Endothelial cell of umbilical vein (primary cell): ENCODE measurements around the gene ACOX1. TPM values are rescaled to one million over a fixed set of nuclear protein-coding genes. Genes with fewer than 3 reads are reported as not detected.

Experiments
- BruUV-seq: library from RNA; stranded (reverse); fragments of 400-500 nt; replicated peaks from 2 replicates; lab custom pipeline; 2021; lab: Mats Ljungman, UMichigan
- CTCF ChIA-PET: fragments of 300-600, 350-600 bp; sonication (Branson Sonifier 250); formaldehyde crosslinking; loops from one replicate; lab custom pipeline; 2021; ENCODE audit warnings: antibody characterized with exemption, inconsistent platforms; lab: Charles Lee
- POLR2A ChIA-PET: fragments of 300-600, 350-600 bp; sonication (Branson Sonifier 250); formaldehyde crosslinking; loops from one replicate; lab custom pipeline; 2021; ENCODE audit warnings: antibody characterized with exemption, inconsistent platforms; lab: Charles Lee
- DNase-seq: peaks from one replicate; pipeline ENCODE4 v3.0.0-alpha.2; 2011; ENCODE audit warnings: low read depth, low spot score
- FAIRE-seq: peaks from 2 replicates; lab custom pipeline; 2011; peaks lifted over from hg19 to GRCh38; lab: Jason Lieb, UNC
- H2AFZ ChIP-seq: 2 replicates; pipeline ENCODE4 v1.6.0; 2012; ENCODE audit warnings: low read depth, low read length, control low read depth, inconsistent platforms
- H3K27ac ChIP-seq: 2 replicates; pipeline ENCODE4 v1.5.1; 2011; ENCODE audit warnings: low read depth, mild to moderate bottlenecking, control low read depth, low read length, moderate library complexity; ENCODE audit not compliant: insufficient read depth
- H3K27me3 ChIP-seq, 2 experiments: 2 replicates each; pipeline versions ENCODE4 v1.6.0 to v1.6.1; 2011; ENCODE audit warnings: low read length in 2 of 2, mixed read lengths in 1 of 2; ENCODE audit not compliant: control insufficient read depth in 2 of 2, insufficient read depth in 2 of 2
- H3K36me3 ChIP-seq, 2 experiments: 2 replicates in 1 of 2; 3 replicates in 1 of 2; pipeline ENCODE4 v1.5.1; 2011; ENCODE audit warnings: low read length in 2 of 2, mild to moderate bottlenecking in 1 of 2, moderate library complexity in 1 of 2; ENCODE audit not compliant: control insufficient read depth in 2 of 2, insufficient read depth in 2 of 2; ENCODE audit errors: extremely low read depth in 1 of 2
- H3K4me1 ChIP-seq: 3 replicates; pipeline ENCODE4 v1.5.1; 2011; ENCODE audit warnings: mild to moderate bottlenecking, low read length; ENCODE audit not compliant: control insufficient read depth, insufficient read depth; ENCODE audit errors: extremely low read depth
- H3K4me2 ChIP-seq: 2 replicates; pipeline ENCODE4 v1.6.1; 2011; ENCODE audit warnings: low read length, control low read depth, mixed read lengths; ENCODE audit not compliant: insufficient read depth
- H3K4me3 ChIP-seq, 3 experiments: fragments of 200-600 bp in 1 of 3; sonication (generic), shearing (Covaris generic) in 1 of 3; replicated peaks in 1 of 3; 2 replicates each; pipeline ENCODE4 v1.5.1; 2011 to 2016; ENCODE audit warnings: control low read depth in 3 of 3, low read length in 3 of 3, mild to moderate bottlenecking in 2 of 3, inconsistent platforms in 1 of 3, low read depth in 1 of 3, moderate library complexity in 1 of 3; ENCODE audit not compliant: insufficient read depth in 1 of 3
- H3K79me2 ChIP-seq: 2 replicates; pipeline ENCODE4 v1.6.0; 2012; ENCODE audit warnings: low read length, inconsistent platforms; ENCODE audit not compliant: control insufficient read depth, insufficient read depth
- H3K9ac ChIP-seq: replicated peaks from 2 replicates; pipeline ENCODE3; 2011; ENCODE audit warnings: low read length, control low read depth; ENCODE audit not compliant: insufficient read depth; ENCODE audit errors: extremely low read depth
- H3K9me1 ChIP-seq: replicated peaks from 3 replicates; pipeline ENCODE4 v1.6.0; 2011; ENCODE audit warnings: mild to moderate bottlenecking, low read length; ENCODE audit not compliant: control insufficient read depth, insufficient read depth; ENCODE audit errors: extremely low read depth
- H3K9me3 ChIP-seq: replicated peaks from 2 replicates; pipeline ENCODE4 v1.5.1; 2012; ENCODE audit warnings: low read length, inconsistent platforms; ENCODE audit not compliant: control insufficient read depth, insufficient read depth
- H4K20me1 ChIP-seq: replicated peaks from 2 replicates; pipeline ENCODE3; 2011; ENCODE audit warnings: mild to moderate bottlenecking, low read length; ENCODE audit not compliant: control insufficient read depth, insufficient read depth; ENCODE audit errors: extremely low read depth
- EZH2 ChIP-seq: IDR thresholded peaks from 2 replicates; pipeline ENCODE4 v1.6.1; 2012; ENCODE audit warnings: borderline replicate concordance, low read depth, mild to moderate bottlenecking, moderate library complexity, low read length, inconsistent platforms; ENCODE audit not compliant: severe bottlenecking
- FOS ChIP-seq: IDR thresholded peaks from 2 replicates; pipeline ENCODE4 v1.6.1; 2011; ENCODE audit warnings: mild to moderate bottlenecking, low read length, moderate library complexity, borderline replicate concordance; ENCODE audit not compliant: insufficient read depth
- GATA2 ChIP-seq: IDR thresholded peaks from 2 replicates; pipeline ENCODE4 v1.7.0; 2011; ENCODE audit warnings: low read depth, mild to moderate bottlenecking, moderate library complexity, mixed read lengths, low read length; ENCODE audit not compliant: insufficient read length, insufficient read depth
- POLR2A ChIP-seq: IDR thresholded peaks from 2 replicates; pipeline ENCODE4 v1.6.1; 2012; ENCODE audit warnings: low read depth, mild to moderate bottlenecking, control low read depth, low read length
- POLR2AphosphoS5 ChIP-seq: IDR thresholded peaks from 2 replicates; pipeline ENCODE4 v1.6.1; 2012; ENCODE audit warnings: low read depth, mild to moderate bottlenecking, control low read depth, low read length, moderate library complexity; ENCODE audit not compliant: insufficient read depth
- dilution Hi-C: fragments of 300-500 bp; cut with MboI; formaldehyde crosslinking; loops from one replicate; pipeline ENCODE4 v1.15.0; 2019; ENCODE audit warnings: low sequenced_read_pairs; ENCODE audit not compliant: extremely low pct_ligation_motif_present
- intact Hi-C: fragments of 100-400 bp; cut with micrococcal nuclease; formaldehyde crosslinking; loops from one replicate; pipeline ENCODE4 v1.10.0; 2022
- polyA plus RNA-seq, 4 experiments: library from polyadenylated mRNA; depleted of rRNA in 3 of 4; stranded (reverse) in 3 of 4; unstranded in 1 of 4; fragments of >200 nt; gene quantifications; 2 replicates each; pipeline versions ENCODE4 v1.2.1 to v1.2.3, GENCODE V29; 2011 to 2012; ENCODE audit warnings: missing spikeins in 1 of 4
- total RNA-seq: library from RNA; stranded (reverse); gene quantifications from 2 replicates; pipeline ENCODE4 v1.2.3, GENCODE V29; 2021
- TF ChIP-seq, protein P1 (sequence below), 2 donors: IDR thresholded peaks; 1 replicate in 1 of 2; 2 replicates in 1 of 2; pipeline ENCODE4 v1.5.1; 2011; ENCODE audit warnings: low read length in 2 of 2, mild to moderate bottlenecking in 2 of 2, moderate library complexity in 2 of 2, control low read depth in 1 of 2, inconsistent platforms in 1 of 2, low read depth in 1 of 2; ENCODE audit not compliant: insufficient read depth in 1 of 2; ENCODE audit errors: extremely low read depth in 1 of 2

Gene ACOX1
- total and polyA plus RNA-seq, 2 donors (not counting 3 experiments of a cell fraction or from before 2014, with no cell fraction given) = 17.9 to 45.1 TPM

DNA sequence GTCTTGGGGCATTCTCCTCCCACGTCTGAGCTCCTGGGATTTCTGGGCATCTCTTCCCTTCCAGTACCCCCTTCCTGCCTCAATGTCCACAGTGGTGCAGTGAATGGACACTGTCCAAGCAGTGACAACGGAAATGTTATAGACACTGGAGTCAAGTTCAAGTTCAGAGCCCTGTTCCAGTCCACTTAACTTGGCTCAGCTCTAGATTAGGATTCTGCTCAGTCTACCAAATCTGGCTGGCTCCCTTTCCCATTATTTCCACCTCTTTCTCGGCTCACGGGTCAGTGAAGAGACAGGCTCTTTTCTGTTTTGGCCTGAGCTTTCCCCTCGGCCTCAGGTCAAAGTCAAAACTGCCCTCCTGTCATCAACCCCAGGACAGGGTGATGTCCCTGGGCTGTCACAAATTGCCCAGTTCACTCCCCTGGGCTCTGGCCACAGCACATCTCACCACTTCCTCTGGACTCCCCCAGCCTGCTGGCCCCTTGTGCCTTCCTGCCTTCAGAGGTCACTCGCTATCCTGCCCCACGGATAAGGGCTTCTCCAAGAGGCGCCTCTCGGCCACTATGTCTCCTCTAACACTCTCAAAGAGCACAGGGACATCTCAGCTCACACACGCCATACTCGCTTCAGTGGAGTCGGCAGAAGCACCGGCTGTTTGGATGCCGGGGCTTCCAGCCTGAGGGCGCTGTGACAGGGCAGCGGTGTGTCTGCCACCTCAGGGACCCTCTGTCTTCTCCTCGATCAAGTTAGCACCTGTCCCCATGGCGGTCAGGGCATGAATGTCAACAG, 56.6 kb downstream of the ACOX1 start:
- Histone ChIP-seq H3K36me3 (no peaks in the 10 kb centered on the region), H4K20me1 (no peaks in the 10 kb centered on the region), H3K4me3 (no peak overlapping the region), H3K4me1 (no peaks in the 10 kb centered on the region), H3K27me3 (no peaks in the 10 kb centered on the region), H3K9ac (no peak overlapping the region), H3K27ac (no peak overlapping the region), H2AFZ (no peak overlapping the region), H3K9me1 (no peaks in the 10 kb centered on the region), H3K79me2 (no peaks in the 10 kb centered on the region), H3K4me2 (no peak overlapping the region), H3K9me3 (no peaks in the 10 kb centered on the region)
- no peak for DNase-seq
- CTCF ChIA-PET = no interaction called here
- intact Hi-C loops (no loop called here), dilution Hi-C loops (no loop called here)
- no peak for FAIRE-seq
- POLR2A ChIA-PET = no interaction called here
- BruUV-seq = no TSS peak
- TF ChIP-seq, protein P1, sequence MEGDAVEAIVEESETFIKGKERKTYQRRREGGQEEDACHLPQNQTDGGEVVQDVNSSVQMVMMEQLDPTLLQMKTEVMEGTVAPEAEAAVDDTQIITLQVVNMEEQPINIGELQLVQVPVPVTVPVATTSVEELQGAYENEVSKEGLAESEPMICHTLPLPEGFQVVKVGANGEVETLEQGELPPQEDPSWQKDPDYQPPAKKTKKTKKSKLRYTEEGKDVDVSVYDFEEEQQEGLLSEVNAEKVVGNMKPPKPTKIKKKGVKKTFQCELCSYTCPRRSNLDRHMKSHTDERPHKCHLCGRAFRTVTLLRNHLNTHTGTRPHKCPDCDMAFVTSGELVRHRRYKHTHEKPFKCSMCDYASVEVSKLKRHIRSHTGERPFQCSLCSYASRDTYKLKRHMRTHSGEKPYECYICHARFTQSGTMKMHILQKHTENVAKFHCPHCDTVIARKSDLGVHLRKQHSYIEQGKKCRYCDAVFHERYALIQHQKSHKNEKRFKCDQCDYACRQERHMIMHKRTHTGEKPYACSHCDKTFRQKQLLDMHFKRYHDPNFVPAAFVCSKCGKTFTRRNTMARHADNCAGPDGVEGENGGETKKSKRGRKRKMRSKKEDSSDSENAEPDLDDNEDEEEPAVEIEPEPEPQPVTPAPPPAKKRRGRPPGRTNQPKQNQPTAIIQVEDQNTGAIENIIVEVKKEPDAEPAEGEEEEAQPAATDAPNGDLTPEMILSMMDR (IDR thresholded peaks at IDR 0.05; ENCODE audit: extremely low read depth in 1 of 2, insufficient read depth in 1 of 2, low read depth in 1 of 2, low read length in 2 of 2) = no peak
- no peak for TF ChIP-seq EZH2
- no peak for TF ChIP-seq GATA2
- TF ChIP-seq FOS = no peak
- TF ChIP-seq POLR2A = no peak
- no peak for TF ChIP-seq POLR2AphosphoS5
